HL-60 (cell line): ENCODE data around the gene SYT13.

Source experiments
- TF ChIP-seq, protein P1 (sequence below): IDR thresholded peaks from one replicate; pipeline ENCODE4 v1.5.1; 2011; ENCODE audit warnings: low read length, control low read depth, inconsistent platforms; ENCODE audit not compliant: insufficient read depth
- TF ChIP-seq, protein P2 (sequence below): IDR thresholded peaks from 2 replicates; pipeline ENCODE4 v1.6.1; 2012; ENCODE audit warnings: low read depth; ENCODE audit not compliant: insufficient replicate concordance

DNA sequence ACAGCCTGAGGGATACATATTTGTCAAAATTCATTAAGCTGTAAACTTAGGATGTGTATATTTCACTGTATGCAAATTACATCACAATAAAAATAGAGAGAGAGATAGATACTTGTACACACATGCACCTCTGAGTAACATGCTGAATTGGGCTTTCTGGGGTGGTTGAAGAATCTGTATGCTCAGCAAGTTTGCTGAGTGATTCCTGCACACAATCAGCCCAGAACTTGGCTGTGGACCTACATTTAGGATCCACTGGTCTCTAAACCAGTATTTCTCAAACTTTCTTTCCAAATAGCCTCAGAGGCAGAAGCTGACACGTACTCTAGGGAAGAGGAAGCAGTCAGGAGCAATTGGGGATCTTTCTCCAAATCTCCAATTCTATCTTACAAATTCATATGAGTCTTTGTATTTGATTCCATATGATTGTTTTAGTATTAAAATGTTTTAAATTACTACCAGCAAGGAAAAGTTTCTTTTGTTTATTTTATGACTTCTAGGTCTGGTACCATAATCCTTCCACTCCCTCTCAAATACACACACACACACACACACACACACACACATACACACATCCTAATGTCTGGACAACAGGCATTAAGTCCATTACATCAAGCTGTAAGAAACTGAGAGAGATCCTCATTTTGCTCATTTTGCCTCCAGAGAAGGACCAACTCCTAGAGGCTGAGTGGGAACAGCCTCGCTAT is 20.0 kb downstream of the SYT13 start:
- TF ChIP-seq, protein P1, sequence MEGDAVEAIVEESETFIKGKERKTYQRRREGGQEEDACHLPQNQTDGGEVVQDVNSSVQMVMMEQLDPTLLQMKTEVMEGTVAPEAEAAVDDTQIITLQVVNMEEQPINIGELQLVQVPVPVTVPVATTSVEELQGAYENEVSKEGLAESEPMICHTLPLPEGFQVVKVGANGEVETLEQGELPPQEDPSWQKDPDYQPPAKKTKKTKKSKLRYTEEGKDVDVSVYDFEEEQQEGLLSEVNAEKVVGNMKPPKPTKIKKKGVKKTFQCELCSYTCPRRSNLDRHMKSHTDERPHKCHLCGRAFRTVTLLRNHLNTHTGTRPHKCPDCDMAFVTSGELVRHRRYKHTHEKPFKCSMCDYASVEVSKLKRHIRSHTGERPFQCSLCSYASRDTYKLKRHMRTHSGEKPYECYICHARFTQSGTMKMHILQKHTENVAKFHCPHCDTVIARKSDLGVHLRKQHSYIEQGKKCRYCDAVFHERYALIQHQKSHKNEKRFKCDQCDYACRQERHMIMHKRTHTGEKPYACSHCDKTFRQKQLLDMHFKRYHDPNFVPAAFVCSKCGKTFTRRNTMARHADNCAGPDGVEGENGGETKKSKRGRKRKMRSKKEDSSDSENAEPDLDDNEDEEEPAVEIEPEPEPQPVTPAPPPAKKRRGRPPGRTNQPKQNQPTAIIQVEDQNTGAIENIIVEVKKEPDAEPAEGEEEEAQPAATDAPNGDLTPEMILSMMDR = no peak
- TF ChIP-seq, protein P2, sequence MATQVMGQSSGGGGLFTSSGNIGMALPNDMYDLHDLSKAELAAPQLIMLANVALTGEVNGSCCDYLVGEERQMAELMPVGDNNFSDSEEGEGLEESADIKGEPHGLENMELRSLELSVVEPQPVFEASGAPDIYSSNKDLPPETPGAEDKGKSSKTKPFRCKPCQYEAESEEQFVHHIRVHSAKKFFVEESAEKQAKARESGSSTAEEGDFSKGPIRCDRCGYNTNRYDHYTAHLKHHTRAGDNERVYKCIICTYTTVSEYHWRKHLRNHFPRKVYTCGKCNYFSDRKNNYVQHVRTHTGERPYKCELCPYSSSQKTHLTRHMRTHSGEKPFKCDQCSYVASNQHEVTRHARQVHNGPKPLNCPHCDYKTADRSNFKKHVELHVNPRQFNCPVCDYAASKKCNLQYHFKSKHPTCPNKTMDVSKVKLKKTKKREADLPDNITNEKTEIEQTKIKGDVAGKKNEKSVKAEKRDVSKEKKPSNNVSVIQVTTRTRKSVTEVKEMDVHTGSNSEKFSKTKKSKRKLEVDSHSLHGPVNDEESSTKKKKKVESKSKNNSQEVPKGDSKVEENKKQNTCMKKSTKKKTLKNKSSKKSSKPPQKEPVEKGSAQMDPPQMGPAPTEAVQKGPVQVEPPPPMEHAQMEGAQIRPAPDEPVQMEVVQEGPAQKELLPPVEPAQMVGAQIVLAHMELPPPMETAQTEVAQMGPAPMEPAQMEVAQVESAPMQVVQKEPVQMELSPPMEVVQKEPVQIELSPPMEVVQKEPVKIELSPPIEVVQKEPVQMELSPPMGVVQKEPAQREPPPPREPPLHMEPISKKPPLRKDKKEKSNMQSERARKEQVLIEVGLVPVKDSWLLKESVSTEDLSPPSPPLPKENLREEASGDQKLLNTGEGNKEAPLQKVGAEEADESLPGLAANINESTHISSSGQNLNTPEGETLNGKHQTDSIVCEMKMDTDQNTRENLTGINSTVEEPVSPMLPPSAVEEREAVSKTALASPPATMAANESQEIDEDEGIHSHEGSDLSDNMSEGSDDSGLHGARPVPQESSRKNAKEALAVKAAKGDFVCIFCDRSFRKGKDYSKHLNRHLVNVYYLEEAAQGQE = no peak
